SKM-1 treated with dmso at 0.1 percent for 144 hours (cell line): ENCODE data around the gene NARS2.

Experiments
- DNase-seq: peaks from one replicate; lab custom pipeline; 2025; ENCODE audit not compliant: unreplicated experiment; lab: John Stamatoyannopoulos, UW

NARS2 gene

DNA sequence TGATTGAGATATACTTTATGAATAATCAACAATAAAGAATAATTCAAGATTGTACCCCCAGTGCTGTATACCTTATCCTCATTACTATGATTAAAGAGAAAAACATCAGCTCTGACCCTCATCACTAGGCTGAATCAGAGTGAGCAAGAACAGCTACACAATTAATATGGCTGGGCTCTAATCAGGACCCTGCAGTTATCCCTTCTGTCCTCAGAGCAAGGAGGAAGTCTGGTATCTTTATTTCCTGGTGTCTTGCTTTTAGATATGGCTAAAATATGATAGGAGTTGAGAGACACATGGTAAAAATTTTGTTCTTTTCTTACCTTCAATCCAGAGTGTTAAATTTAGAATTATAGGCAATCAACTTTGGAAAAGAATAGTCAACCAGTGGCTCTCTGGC is 128.5 kb downstream of the NARS2 start:
- DNase-seq, result no peak

DNA sequence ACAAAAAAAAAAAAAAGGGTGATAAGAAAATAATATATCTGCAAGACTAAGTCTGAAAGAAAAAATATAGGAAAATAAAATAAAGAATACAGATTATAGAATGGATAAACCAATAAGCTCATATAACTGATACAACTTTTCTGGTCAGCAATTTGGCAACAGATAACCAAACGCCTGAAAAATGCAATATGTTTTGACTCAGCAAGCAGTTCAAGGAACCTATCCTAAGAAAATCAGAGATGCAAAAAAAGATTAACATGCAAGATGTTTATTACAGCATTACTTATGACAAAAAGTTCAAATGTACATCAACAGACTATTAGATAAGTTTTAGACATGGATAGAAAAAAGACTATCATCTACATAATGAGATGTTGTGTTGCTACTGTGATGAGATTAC is 129.9 kb downstream of the NARS2 start:
- no peak for DNase-seq

DNA sequence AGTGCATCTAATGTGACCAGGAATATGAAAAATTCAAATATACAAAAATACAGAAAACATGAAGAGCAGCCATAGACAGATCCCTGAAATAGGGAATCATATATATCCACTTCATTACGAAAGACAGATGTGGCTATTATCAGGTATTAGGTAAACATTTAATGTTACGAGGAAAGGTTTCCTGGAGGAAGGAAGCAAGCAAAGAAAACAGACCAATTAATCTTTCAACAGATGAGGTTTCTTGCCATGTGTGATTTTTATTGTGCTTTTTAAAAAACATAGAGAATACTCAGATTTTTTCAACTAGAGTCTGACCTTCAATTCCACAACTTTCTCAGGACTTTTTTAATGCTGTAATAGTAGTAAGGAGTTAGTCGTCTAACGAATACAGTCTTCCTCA is 132.7 kb downstream of the NARS2 start:
- no peak for DNase-seq

DNA sequence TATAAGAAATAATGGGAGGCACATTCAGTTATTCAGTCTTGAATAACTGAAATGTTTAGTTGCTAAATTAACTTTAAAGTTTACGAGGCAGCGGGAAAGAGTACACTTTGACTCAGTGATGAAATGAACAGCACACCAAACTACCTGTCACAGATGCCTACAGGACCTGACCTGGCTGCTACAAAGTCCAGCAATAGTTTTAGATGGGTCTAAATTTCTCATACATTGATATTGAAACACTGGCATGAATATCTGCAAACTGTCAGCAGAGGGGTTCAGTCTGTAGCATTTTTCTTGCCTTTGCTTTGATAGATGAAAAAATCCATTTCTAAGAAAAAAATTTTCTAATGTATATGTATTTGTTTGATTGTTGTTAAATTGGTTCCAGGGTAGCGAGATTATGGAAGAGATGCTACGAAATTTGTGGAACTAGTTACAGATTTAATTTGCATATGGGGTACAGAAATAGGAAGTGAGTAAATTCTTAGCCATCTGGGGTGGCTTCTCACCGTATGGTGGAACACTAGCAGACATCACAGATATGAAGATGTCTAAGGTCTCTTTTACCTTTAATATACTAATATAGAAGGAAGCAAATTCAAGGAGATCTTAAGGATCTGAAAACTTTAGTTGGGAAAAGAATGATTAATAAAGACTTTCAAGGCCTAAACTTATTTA is 136.2 kb downstream of the NARS2 start:
- no peak for DNase-seq

DNA sequence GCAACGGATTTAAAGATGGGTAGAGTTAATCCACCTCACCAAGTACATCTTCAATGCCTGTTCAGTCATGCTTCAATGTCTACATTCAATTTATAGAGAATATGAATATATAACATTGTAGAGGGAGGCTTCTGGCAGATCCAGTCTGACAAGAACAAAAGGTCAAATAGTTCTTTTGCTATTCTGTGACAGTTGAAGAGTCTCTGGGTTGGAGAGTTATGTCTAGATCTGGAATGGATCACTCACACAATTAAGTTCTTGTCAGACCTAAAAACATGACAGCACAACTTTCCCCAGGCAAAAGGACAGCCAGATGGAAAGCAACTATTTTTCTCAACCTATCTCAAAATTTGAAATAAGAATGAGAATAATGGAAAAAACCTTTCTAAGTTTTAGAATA is 141.7 kb downstream of the NARS2 start:
- DNase-seq, result no peak

DNA sequence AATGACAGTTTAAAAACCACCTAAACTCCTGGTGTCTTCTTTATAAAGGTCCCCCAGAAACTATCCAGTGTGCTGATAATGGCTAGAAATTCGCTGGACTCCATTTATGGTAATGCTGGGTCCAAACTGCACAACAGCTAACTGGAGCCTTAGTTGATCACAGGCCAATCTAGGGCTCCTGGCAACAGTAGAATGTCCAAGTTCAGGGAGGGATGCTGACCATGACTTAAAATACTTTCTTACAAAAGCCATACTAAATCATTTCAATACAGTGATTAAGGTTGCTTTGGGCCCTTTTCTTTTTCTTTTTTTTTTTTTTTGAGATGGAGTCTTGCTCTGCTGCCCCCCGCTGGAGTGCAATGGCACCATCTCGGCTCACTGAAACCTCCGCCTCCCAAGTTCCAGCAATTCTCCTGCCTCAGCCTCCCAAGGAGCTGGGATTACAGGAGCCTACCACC is 142.6 kb downstream of the NARS2 start:
- DNase-seq, result no peak

DNA sequence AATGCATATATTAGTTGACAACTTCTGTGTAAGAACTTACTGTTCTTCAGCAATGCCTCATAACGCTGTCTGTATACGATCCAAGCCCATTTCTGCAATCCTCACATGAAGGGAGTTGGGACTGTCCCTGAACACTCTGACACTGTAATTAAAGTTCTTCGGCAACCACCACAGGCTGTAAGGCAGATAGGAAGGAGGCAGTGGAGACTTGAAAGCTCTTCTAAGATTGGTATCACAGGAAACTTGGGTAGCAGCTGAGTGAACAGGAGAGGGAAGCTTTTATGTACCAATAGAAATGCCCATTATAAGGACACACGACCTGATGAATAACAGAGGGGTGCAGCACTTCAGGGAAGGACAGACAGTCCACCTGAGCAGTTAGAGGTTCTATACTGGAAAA is 145.0 kb downstream of the NARS2 start:
- no peak for DNase-seq

DNA sequence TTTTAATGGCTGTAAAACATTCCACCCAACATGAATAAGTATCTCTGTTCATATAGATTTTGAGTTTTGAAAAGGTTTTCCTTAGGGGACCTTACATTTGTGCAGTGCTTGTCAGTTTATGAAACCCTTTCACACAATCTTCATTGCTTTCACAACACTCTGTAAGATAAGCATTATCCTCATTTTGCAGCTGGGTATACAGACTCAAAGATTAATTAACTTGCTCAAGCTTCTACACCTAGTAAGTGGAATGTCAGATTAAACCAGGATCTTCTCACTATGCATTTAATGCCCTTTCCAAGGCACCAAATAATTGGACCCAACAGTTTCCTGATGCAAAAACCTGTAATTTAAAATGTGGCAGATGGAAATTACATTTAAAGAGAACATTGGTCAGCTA is 145.5 kb downstream of the NARS2 start:
- no peak for DNase-seq

DNA sequence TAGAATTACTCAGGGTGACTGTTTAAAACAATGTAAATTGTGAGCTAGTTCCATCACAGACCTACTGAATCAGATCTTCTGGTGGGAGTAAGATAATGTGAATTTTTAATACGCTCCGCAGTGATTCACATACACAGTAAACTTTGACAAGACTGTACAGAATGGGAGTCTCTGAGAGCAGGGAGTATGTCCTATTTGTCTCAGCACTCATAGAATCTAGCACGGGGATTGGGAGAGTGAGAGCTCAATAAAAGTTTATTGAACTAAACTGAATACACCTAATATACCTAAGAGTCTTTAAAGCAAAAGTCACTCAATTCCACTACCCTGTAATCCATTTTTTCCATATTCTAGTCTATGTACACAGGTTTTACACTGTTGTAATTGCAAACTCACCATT is 145.9 kb downstream of the NARS2 start:
- DNase-seq, result no peak

DNA sequence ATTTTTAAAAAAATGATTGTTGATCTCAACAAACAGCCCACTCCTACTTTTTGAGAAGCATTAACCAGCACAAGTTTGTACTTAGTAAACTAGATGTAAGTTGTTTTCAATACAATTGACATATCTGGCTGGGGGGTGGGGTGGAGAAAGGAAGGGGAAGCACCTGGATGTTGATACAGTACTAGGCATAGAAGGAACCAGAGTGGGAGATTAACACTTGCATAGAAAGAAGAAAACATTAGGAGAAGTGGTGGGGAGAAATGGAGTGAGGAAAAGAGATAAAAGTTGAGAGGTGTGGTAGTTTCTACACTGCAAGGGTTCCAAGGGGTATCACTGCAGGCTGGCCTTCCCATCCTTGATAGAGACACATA is 146.4 kb downstream of the NARS2 start:
- no peak for DNase-seq

DNA sequence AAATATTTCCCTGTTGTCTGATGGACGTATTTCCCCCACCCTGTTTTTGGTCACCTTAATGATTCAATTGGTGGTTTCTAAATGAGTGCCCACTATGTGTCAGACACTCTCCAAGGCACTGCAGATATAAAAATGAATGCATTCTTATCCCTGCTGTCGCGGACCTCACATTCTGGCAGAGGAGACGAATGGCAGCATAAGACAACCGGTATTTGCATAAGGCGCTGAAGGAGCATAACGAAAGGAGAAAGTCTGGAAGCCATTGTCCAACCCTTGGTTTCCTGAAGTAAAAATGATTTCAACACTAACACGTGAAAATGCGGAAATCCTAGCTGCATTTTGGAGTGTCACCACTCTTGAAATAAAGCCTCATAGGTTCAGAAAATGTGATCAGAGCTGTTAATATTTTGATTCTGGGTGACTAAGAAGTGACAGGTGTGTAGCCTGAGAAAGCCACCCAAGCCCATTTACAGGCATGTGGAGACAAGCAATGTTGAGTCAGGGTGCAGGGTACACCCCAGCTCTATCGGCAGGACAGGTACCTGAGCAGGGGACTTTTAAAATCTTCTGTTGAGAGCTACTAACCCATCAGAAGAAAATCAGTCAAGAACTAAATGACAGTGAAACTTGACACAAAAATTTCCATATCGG is 146.9 kb downstream of the NARS2 start:
- DNase-seq, result no peak

DNA sequence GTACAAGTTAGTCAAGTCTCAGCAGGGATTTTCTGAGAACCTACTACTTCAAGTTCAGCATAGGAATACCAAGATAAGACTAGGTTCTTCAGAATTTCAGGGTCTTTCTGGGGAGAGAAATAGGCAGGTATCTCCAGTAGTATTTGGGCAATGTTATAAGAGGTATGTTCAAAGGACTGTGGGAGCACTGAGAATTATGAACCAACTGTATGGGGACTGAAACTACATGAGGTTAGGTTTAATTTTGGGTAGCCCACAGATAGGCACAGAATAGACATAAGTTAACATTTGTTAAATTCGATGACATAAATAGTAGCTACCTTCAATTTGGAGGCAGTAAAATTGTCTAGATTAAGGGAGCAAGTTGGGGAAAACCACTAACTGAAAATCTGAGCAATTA is 147.8 kb downstream of the NARS2 start:
- DNase-seq, result no peak

DNA sequence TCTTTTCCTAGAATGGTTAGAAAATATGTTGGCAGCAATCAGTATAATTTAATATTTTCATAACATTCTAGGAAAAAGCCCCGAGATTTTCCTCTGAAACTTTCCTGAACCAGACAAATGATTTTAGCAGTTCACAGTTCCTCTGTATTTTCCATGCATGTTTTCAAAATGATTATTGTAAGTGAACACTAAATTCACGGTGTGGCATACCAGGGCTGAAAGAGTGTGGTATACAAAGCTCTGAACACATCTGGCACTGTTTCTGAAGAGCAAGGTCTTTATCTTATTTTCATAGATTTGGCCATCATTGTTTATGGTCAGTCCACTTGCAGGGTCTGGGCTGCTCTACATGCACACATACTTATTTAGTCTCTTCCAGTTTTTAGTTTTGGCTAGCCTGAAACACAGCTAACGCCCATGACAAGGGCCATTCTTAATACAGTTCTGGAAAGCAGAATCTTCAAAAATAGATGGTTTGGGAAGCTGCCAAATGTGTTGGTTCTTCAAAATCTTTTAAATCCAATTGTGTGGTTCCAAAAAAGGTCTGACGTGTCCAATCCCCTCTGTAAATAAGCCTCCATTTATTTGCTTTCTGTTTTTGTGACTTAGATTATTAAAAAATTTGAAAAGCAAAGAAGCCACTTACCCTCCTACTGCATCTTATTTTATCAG is 149.1 kb downstream of the NARS2 start:
- DNase-seq, result no peak

DNA sequence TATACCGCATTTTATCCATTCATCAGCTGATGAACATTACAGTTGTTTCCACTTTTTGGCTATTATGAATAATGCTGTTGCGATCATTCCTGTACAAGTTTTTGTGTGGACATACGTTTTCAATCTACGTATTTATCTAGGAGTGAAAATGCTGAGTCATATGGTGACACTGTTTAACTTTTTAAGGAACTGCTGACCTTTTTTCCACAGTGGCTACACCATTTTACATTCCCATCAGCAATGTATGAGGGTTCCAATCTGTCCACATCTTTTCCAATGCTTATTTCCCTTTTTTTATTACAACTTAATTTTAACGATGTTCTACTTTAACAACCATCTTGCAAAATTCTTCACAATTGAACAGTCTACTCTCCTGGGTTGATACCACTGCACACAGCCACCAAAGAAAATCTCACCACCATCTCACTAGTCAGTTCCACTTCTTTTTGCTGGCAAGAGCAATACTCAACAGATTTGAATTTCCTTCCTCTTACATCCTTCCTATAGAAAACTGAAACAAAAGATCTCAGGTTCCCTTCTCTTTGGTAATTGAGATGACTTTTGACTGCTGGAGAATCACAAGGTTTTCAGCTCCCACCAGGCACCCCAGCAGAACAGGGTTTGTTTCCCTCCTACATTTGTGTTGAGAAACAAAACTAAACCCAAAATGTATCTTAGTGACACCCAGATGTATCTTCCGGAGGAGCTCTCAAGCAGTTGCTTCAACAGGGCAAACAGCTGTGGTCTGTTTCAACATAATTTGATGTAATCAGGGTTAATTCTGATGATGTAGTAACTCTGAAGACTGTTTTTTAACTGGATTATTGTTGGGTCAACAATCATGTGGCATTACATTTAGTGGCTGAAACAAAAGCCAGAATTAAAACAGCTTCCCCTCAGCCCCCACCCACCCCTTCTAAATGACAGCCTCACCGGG is 150.1 kb downstream of the NARS2 start:
- DNase-seq, result peak; percentile 74

DNA sequence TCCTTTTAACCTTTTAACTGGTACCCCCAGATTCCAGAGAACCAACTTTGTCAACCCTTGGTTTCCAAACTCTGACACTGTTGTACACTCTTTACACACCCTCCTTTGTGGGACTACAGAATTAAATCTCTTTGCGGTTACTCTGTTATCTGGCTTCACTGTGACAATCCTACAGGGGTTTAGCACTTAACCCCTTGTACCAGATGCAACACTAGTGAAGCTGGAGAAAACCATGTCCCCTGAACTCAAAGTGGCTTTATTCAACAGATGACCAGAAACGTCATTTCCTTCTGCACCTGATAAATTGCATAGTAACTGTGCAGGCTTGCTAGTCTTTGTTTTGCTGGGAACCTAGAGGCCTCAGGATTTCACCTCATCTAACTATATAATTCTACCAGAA is 151.4 kb downstream of the NARS2 start:
- no peak for DNase-seq

DNA sequence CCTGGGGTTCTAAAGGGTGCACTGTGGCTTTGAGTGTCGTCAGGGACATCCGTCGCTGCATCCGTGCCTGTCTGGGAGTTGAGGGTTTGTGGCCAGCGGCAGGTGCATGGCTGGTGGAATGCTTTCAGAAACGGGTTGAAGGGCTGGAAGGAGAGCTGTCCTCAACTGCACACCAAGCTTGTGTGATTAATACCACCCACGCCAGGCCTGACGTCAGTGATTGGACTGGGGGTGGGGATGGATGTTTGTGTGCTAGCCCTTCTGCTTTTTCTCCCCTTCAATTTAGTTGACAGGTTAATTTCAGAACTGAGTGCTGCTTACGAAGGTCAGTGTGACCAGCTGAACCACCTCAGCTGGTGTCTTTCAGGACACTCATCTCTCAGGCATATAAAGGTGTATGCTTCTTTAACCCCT is 153.9 kb downstream of the NARS2 start:
- DNase-seq, result no peak

DNA sequence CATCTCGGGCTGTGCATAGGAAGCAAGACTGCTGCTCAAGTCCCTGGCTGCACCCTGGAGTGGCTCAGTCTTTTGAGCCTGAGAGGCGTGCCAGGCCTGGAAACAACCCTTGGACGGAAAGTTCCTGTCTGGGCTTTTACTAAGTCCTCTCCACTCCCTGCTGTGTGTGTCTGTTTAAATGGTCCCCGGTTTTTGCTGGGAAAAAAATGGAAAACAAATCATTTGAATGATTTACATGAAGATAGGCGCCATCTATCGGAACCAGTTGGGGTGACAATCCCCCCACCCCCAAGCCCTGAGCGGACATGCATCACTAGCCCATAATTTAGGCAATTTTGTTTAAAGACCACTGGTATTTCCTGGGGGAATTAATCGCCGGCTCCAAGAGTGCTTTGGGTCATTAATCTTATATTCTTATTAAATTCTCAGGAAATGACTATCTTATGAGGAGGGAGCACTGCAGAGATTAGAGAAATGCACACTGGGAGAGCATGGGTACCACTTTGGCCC is 154.4 kb downstream of the NARS2 start:
- no peak for DNase-seq

DNA sequence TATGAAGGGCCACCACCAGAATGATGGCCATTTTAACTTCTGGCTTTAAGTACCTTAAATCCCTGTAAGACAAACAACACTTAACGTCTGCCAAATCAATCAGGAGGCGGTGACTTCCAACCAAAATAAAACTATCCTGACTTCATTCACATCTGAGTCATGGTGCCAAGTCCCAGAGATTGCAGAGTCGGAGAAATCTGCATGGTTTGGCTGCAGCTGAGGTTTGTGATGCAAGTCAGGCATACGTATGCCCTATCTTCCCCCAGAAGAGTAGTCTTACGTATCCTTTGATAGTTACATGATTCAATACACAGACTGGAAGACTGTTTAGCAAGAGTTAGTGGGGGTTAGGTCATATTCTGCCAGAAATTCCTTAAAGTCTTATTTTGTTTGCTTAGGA is 155.3 kb downstream of the NARS2 start:
- no peak for DNase-seq

DNA sequence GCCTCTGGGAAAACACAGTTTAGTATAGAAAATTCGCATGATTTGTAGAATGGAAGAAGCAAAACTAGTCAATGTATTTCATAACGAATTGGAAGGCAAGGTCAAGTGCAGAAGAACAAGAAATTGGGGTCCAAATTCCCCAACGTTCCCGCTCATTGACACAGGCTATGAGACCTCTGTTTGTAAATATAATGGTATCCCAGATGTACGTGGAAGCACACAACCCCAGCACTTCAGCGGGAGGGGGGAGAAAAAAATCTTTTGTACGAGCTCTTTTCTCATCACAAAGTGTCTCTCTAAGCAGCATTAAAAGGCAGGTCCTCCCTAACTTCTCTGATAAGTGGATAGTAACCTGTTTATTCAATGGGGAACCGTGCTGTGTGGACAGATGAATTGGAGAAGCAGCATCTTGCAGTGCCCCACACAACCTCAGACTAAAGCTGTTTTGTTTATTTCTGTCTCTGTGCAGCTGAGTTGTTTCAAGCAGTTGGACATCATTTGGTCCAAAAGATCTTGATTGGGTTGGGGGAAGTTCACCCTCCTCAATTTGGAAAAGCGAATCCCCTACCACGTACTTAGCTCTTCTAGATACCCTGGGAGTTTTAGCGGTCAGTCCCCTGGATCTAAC is 156.0 kb downstream of the NARS2 start:
- DNase-seq, result no peak

DNA sequence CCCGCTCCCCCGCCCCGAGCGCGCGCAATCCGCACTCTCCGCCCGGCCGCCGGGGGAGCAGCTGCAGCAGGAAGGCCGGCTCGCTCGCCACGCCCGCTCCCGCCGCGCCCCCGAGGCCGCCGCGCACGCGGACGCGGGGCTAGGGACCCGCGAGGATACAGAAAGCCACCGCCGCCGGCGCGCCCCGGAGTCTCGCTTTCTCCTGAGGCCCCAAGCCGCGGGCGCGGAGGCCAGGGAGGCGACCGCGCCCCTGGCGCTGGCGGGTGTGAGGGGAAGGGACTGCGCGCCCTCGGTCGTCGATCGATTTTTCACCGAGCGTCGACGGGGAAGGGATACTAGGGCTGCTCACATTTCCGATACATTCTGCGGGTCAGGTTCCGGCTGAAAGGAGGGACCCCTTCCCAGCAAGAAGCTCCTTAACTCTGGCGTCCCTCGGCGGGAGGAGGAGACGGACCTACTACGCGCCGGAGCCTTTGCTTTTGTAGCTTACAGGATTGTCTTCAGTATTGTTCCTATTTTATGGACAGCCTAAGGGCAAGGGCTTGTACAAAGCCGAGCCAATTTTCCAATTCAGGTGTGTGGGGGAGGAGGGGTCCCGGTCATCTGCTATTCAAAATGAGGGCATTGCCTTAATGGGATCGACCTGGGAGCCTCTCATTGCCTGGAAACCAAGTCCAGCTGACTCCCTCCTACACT is 156.6 kb downstream of the NARS2 start:
- DNase-seq, result peak; percentile 71
